ENCODE data around the gene SMAD6. TPM values are rescaled to one million over a fixed set of nuclear protein-coding genes. Genes with fewer than 3 reads are reported as not detected.

Gene SMAD6
- total and polyA plus RNA-seq, 11 donors = 10.4 to 65.9 (median 20.6) TPM

GRCh38 chr15:66758844-66759243, 56.8 kb downstream of the SMAD6 start:
- Histone ChIP-seq H3K36me3 (no peaks in the 10 kb centered on the region), H3K4me1 (peaks cover 6 to 93% (median 50%) of the 10 kb centered on the region in 12 donors), H3K9me3 (peaks cover 0 to 12% (median 7%) of the 10 kb centered on the region in 12 donors), H3K27me3 (peaks cover 0 to 5% (median 0%) of the 10 kb centered on the region in 9 donors), H3K4me3 (no peak overlapping the region), H3K27ac (peak overlapping the region in 1 of 12 donors; percentile 36)
- 72 to 79% (median 76%) methylated on average over 3 of the region's 3 CpGs for WGBS, 4 donors
- TF ChIP-seq, protein P1, sequence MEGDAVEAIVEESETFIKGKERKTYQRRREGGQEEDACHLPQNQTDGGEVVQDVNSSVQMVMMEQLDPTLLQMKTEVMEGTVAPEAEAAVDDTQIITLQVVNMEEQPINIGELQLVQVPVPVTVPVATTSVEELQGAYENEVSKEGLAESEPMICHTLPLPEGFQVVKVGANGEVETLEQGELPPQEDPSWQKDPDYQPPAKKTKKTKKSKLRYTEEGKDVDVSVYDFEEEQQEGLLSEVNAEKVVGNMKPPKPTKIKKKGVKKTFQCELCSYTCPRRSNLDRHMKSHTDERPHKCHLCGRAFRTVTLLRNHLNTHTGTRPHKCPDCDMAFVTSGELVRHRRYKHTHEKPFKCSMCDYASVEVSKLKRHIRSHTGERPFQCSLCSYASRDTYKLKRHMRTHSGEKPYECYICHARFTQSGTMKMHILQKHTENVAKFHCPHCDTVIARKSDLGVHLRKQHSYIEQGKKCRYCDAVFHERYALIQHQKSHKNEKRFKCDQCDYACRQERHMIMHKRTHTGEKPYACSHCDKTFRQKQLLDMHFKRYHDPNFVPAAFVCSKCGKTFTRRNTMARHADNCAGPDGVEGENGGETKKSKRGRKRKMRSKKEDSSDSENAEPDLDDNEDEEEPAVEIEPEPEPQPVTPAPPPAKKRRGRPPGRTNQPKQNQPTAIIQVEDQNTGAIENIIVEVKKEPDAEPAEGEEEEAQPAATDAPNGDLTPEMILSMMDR (IDR thresholded peaks at IDR 0.05) = no peak
- TF ChIP-seq POLR2A (IDR thresholded peaks at IDR 0.05) = no peak
- intact Hi-C loops (cut with DNase I) = no loop called here
- ATAC-seq (no peak), DNase-seq (no peak)

GRCh38 chr15:66760097-66760967, 58.3 kb downstream of the SMAD6 start:
- peak in 1 of 4 donors; percentile 12 for ATAC-seq
- 72 to 85% (median 78%) methylated on average over 13 to 16 of the region's 16 CpGs for WGBS, 4 donors

DNA sequence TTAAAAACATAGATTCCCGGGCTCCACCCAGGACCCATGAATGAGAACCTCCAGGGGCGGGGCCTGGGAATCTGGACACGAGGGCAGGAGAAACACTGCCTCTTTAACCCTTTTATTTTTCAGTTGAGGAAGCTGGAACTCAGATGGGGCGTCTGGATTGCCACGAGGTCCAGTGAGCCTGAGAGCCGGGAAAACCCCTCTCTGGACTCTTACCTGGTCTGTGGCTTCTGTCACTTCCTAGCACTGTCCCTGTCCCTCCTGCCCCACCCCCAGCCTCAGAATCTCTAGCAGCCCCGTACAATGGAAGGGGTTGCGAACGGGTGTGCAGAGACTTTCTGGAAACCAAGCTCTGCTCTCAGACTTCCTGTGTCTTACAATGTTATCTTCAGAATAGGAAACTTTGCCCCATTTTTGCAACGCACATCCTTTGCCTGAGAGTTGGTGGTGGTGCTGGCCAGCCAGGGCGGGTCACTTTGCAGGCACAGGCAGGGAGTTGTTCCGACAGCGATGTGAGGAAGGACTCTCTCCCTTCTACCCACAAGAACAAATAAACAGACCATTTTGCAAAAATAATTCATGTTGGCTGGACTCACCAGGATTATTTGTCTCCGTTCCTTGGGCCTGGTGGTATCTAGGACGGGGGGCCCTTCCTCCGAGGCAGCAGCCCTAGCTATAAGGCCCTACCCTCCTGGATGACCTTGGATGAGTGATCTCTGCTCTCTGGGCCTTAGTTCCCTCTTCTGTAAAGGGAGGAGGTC, 59.1 kb downstream of the SMAD6 start:
- peak in 3 of 5 donors; percentile 24 to 57 (median 35) for DNase-seq
- intact Hi-C loops (cut with DNase I) = loop anchor here in 4 of 10 donors (5.0 kb wide), 2 partner anchors 54 to 59 kb away; partner anchors contain the start of gene SMAD6 (in 2 of the 4)

More at GRCh38 chr15:66760097-66760967, 58.3 kb downstream of the SMAD6 start:
- peaks cover 0 to 3% (median 2%) of the 10 kb centered on the region in 12 donors for H3K9me3 ChIP-seq
- peaks cover 0 to 5% (median 0%) of the 10 kb centered on the region in 9 donors for H3K27me3 ChIP-seq
- peak in 3 of 5 donors; percentile 26 to 39 (median 33) for DNase-seq
- no peak for TF ChIP-seq POLR2A (IDR thresholded peaks at IDR 0.05)
- TF ChIP-seq, protein P1 (IDR thresholded peaks at IDR 0.05) = no peak
- H3K27ac ChIP-seq = peak overlapping the region; percentile 40 to 96 (median 82)
- H3K36me3 ChIP-seq = no peaks in the 10 kb centered on the region
- H3K4me3 ChIP-seq = no peak overlapping the region
- peaks cover 7 to 91% (median 59%) of the 10 kb centered on the region in 12 donors for H3K4me1 ChIP-seq
- intact Hi-C loops (cut with DNase I) = loop anchor here in 4 of 10 donors (5.0 kb wide), 2 partner anchors 53 to 58 kb away; partner anchors contain the start of gene SMAD6 (in 2 of the 4)

More for the DNA sequence above, 59.1 kb downstream of the SMAD6 start:
- Histone ChIP-seq H3K4me3 (no peak overlapping the region), H3K27me3 (peaks cover 0 to 5% (median 0%) of the 10 kb centered on the region in 9 donors), H3K27ac (peak overlapping the region; percentile 40 to 96 (median 82)), H3K9me3 (no peaks in the 10 kb centered on the region), H3K4me1 (peaks cover 13 to 96% (median 67%) of the 10 kb centered on the region in 12 donors), H3K36me3 (no peaks in the 10 kb centered on the region)
- WGBS, 4 donors = 43 to 52% (median 47%) methylated on average over 16 of the region's 16 CpGs
- TF ChIP-seq, protein P1 (IDR thresholded peaks at IDR 0.05) = no peak
- peak in 1 of 2 donors; percentile 7 for TF ChIP-seq POLR2A (IDR thresholded peaks at IDR 0.05)
- ATAC-seq = peak in 3 of 4 donors; percentile 3 to 44 (median 14)

Measured in heart left ventricle (tissue), 16 donors.